HEK293T (cell line): ENCODE measurements around the gene ATP11A.

Experiments
- CTCF ChIA-PET: fragments of 350-600 bp; formaldehyde crosslinking; extraction: SDS; loops from one replicate; lab custom pipeline; 2021; ENCODE audit warnings: antibody characterized with exemption, inconsistent platforms; lab: Yijun Ruan, JAX
- POLR2A ChIA-PET: fragments of 350-600 bp; formaldehyde crosslinking; extraction: SDS; loops from one replicate; lab custom pipeline; 2020; ENCODE audit warnings: antibody characterized with exemption, inconsistent platforms; lab: Yijun Ruan, JAX
- DNase-seq: peaks from one replicate; pipeline ENCODE4 v3.0.0; 2012; ENCODE audit warnings: mixed read lengths; ENCODE audit errors: extremely low spot score
- ARNT ChIP-seq: fragments of 450-650 bp; IDR thresholded peaks from 2 replicates; pipeline ENCODE4 v1.6.1; 2017; ENCODE audit warnings: mild to moderate bottlenecking
- BHLHE40 ChIP-seq: fragments of 450-650 bp; IDR thresholded peaks from 2 replicates; pipeline ENCODE4 v1.6.1; 2016; ENCODE audit warnings: mild to moderate bottlenecking, moderate library complexity, borderline replicate concordance
- CTBP1 ChIP-seq: fragments of 450-650 bp; IDR thresholded peaks from 2 replicates; pipeline ENCODE4 v1.6.1; 2016; ENCODE audit warnings: borderline replicate concordance
- ELF4 ChIP-seq: fragments of 450-650 bp; IDR thresholded peaks from 2 replicates; pipeline ENCODE4 v1.6.1; 2017; ENCODE audit warnings: antibody characterized with exemption
- FOXA1 ChIP-seq: fragments of 450-650 bp; IDR thresholded peaks from 2 replicates; pipeline ENCODE4 v1.6.1; 2016; ENCODE audit warnings: mild to moderate bottlenecking
- FOXK2 ChIP-seq: fragments of 450-650 bp; IDR thresholded peaks from 2 replicates; pipeline ENCODE4 v1.6.1; 2016; ENCODE audit warnings: mild to moderate bottlenecking
- FOXM1 ChIP-seq: fragments of 450-650 bp; IDR thresholded peaks from 2 replicates; pipeline ENCODE4 v1.6.1; 2017; ENCODE audit warnings: mild to moderate bottlenecking, borderline replicate concordance
- HDGF ChIP-seq: fragments of 450-650 bp; IDR thresholded peaks from 2 replicates; pipeline ENCODE4 v1.6.1; 2017; ENCODE audit warnings: antibody characterized with exemption, borderline replicate concordance
- L3MBTL2 ChIP-seq: fragments of 450-650 bp; conservative IDR thresholded peaks from 2 replicates; pipeline ENCODE4 v1.6.1; 2016; ENCODE audit warnings: mild to moderate bottlenecking
- LEF1 ChIP-seq: fragments of 450-650 bp; IDR thresholded peaks from 2 replicates; pipeline ENCODE4 v1.6.1; 2017; ENCODE audit warnings: mild to moderate bottlenecking, borderline replicate concordance
- NFRKB ChIP-seq: fragments of 450-650 bp; IDR thresholded peaks from 2 replicates; pipeline ENCODE4 v1.6.1; 2016; ENCODE audit warnings: mild to moderate bottlenecking, moderate library complexity
- SP1 ChIP-seq: fragments of 450-650 bp; IDR thresholded peaks from 2 replicates; pipeline ENCODE4 v1.6.1; 2017
- SUZ12 ChIP-seq: fragments of 450-650 bp; IDR thresholded peaks from 2 replicates; pipeline ENCODE4 v1.6.1; 2016; ENCODE audit warnings: mild to moderate bottlenecking
- TARDBP ChIP-seq: fragments of 450-650 bp; IDR thresholded peaks from 2 replicates; pipeline ENCODE4 v1.6.1; 2016
- ZNF384 ChIP-seq: fragments of 450-650 bp; IDR thresholded peaks from 2 replicates; pipeline ENCODE4 v1.6.1; 2016
- TF ChIP-seq, protein P1 (sequence below): fragments of 450-650 bp; IDR thresholded peaks from 2 replicates; pipeline ENCODE4 v1.6.1; 2016

ATP11A gene

DNA sequence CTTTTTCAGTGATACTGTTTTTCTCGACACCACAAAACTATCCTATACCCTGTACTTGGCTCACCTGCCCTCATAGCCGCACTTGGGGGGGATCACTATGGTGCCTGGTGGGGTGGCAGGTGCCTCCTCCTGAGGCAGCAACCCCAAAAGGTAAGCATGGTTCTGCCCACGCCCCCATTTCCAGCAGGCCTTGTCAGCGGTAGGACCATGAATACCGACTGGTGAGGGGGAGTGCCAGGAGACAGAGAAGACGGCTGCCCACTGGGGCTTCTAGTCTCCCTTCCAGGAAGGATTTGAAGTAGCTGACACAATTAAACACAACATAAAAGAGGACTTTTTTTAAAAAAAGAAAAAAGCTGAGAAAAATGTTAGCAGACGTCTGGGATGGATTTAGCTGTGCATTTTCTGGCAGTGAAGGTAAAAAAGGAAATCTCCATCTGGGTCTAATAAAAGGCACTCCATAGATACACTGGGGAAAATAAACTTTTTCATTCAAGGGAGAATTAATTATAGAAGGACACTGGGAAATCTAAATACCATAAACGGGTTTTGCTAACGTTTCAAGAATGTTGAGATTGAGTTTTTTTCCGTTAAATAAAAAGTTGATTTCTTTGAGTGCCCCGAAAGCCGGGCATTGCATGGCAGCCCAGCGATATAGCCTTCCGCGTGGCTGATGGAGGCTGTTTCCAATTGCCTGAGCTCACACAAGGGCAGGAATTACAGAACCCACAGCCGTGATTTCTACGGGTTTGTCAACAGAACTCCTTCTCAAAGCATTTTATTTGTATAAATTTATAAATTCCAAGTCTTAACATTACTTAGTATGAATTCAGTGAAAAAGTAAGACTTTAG lies 45.1 kb downstream of the ATP11A start:
- CTCF ChIA-PET = no interaction called here
- TF ChIP-seq FOXA1 (no peak), FOXM1 (no peak), LEF1 (no peak), FOXK2 (no peak), SP1 (no peak), HDGF (no peak), ELF4 (no peak), BHLHE40 (no peak)
- TF ChIP-seq, protein P1, sequence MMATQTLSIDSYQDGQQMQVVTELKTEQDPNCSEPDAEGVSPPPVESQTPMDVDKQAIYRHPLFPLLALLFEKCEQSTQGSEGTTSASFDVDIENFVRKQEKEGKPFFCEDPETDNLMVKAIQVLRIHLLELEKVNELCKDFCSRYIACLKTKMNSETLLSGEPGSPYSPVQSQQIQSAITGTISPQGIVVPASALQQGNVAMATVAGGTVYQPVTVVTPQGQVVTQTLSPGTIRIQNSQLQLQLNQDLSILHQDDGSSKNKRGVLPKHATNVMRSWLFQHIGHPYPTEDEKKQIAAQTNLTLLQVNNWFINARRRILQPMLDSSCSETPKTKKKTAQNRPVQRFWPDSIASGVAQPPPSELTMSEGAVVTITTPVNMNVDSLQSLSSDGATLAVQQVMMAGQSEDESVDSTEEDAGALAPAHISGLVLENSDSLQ = no peak
- POLR2A ChIA-PET = no interaction called here
- DNase-seq = no peak

DNA sequence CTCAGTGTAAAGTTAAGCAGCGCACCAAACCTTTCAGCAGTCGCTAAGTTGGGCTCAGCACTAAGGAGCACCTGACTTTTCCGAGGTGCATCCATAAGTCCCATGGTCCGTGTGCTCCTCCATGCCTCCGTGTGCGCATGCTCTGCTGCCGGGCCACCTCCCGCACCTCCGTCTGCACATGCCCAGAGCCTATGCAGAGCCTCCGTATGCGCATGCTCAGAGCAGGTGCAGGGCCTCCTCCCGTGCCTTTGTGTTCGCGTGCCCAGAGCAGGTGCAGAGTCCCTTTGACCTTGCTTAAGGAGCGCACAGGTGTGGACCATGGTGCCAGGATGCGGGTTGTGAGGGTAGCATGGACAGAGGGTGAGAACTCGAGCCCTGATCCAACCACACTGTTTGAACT lies 46.0 kb downstream of the ATP11A start:
- ChIA-PET CTCF (no interaction called here), POLR2A (no interaction called here)
- no peak for DNase-seq
- TF ChIP-seq ARNT (no peak), BHLHE40 (no peak), ZNF384 (no peak), SUZ12 (no peak), FOXM1 (no peak), ELF4 (no peak), L3MBTL2 (no peak), FOXK2 (no peak), LEF1 (no peak), SP1 (no peak), HDGF (no peak), CTBP1 (no peak), TARDBP (no peak)
- TF ChIP-seq, protein P1 = no peak

DNA sequence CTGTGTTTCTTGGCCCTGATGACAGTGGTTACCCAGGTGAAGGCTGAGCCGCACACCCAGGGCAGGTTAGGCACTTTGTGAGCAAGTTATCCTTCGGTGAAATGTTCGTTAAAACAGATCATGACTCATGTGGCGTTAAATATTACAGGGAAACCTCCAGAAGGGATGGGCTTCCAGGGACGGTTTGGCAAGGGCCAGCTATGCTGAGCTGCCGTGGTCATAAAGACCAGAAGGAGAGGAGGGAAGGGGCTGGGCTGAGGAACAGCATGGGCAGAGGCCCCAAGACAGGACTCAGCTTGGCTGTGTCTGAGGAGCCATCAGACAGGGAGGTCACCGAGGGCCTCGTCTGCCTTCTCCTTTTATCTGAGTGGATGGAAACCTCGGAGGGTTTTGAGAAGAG lies 47.5 kb downstream of the ATP11A start:
- ChIA-PET CTCF (no interaction called here), POLR2A (no interaction called here)
- no peak for DNase-seq
- TF ChIP-seq LEF1 (no peak), ELF4 (no peak), ZNF384 (no peak), TARDBP (no peak), NFRKB (no peak), SUZ12 (no peak), FOXA1 (no peak), FOXK2 (no peak)

DNA sequence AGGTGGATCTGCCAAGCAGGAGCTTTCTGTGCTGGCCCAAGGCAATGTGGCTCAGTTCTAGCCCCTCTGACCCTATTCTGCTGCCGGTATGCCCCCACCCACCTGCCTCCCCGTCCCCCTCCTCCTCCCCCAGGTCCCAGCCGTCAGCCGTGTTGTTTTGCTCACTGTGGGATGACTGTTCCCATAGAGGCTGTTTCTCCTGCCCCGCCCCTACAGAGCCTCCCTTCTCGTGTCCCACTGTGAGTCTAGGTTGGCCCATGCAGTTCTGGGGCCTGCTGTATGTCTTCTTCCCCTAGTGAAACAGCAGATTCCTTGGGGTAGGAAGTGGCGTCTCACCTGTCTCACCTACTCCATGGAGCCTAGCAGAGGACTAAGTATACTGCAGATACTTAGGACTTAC lies 48.8 kb downstream of the ATP11A start:
- ChIA-PET CTCF (no interaction called here), POLR2A (no interaction called here)
- TF ChIP-seq LEF1 = no peak
- TF ChIP-seq NFRKB = no peak
- no peak for TF ChIP-seq ZNF384
- no peak for TF ChIP-seq TARDBP
- no peak for DNase-seq

DNA sequence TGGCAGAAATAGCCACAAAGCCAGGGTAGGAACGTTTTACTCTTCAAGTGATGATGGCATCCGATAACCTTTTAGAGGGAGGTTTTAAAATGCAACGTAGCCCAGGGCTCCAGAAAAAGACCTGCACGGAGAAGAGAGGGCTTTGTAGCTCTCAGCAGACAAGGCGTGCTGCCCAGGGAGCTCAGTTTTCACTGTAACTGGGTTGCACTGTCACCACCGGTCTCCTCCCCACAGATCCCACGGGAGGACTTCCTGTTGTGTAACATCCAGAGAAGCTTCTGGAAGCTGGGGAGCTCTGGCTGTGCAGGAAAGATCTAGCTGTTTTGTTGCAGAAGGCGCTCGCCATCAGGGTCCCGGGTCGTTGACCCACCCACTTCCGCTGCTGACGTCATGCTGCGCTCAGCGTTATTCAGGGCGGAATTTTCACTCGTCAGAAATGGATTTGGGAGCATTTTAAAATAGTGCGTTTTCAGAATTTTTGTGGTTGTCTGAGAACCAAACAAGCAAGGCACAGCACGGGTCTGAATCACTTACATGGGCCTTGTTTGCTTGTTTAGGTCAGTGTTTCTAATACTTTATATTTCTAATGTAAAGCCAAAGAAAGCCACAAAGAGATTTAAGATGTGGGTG lies 50.8 kb downstream of the ATP11A start:
- TF ChIP-seq FOXK2 = no peak
- TF ChIP-seq ELF4 = no peak
- no peak for TF ChIP-seq BHLHE40
- no peak for TF ChIP-seq NFRKB
- TF ChIP-seq LEF1 = no peak
- no peak for TF ChIP-seq TARDBP
- no peak for TF ChIP-seq CTBP1
- TF ChIP-seq L3MBTL2 = no peak
- CTCF ChIA-PET = no interaction called here
- no peak for DNase-seq
- POLR2A ChIA-PET = interaction anchor here (1.7 kb wide), 1 partner anchor 13 kb away, joined by 3 read pairs; no protein-coding TSS in a partner anchor

DNA sequence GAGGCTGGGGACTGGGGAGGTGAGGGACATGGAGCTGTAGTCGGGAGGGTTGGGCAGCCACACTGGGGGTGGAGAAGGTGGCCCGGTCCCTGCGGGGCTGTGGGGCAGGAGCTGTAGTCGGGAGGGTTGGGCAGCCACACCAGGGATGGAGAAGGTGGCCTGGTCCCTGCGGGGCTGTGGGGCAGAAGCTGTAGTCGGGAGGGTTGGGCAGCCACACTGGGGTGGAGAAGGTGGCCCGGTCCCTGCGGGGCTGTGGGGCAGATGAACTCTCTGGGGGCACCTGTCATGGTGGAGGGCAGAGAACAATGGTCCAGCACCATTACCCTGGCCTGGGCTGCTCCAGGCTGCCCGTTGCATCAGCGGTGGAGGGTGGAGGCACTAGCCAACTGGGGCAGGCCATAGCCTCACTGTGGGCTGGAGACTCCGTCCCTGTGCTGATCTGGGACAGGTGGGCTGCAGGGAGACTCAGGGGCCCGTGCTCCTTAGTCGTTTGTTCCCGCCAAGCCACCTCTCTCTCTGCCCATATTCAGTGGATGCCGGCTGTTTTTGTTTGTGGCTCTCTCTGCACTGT lies 51.4 kb downstream of the ATP11A start:
- ChIA-PET CTCF (no interaction called here), POLR2A (interaction anchor here (1.7 kb wide), 1 partner anchor 12 kb away, joined by 3 read pairs; no protein-coding TSS in a partner anchor)
- no peak for DNase-seq
- TF ChIP-seq, protein P1 = no peak
- TF ChIP-seq ELF4 (no peak), SUZ12 (no peak), ZNF384 (no peak)
